Posterior vena cava (tissue), 2 donors: Measurements from ENCODE around the gene MMP28. TPM values are rescaled to one million over a fixed set of nuclear protein-coding genes. Genes with fewer than 3 reads are reported as not detected.
"Not testable (repeated sequence)": the region's sequence is repeated elsewhere in the genome, so short reads cannot be mapped to it uniquely, and the experiment has no call there.

Source experiments
- DNase-seq: peaks from one replicate; pipeline ENCODE4 v3.0.0-alpha.2; 2020; ENCODE audit warnings: low spot score
- intact Hi-C, 2 donors: fragments of 100-400 bp; cut with DNase I; formaldehyde crosslinking; loops; one replicate each; pipeline versions ENCODE4 v1.14.1 to v1.14.2; 2022 to 2023
- total RNA-seq, 2 donors: library from RNA; stranded (reverse); fragmentation: NEBNext Ultra II Directional; extraction: Animal tissue kit (Norgen Biotek cat#: 25700); gene quantifications; one replicate each; pipeline ENCODE4 v1.2.1, GENCODE V29; 2021
- donor health status: DM: yes; HTN: yes; CAD: no.
- donor health status: DM: yes; HTN: yes; CAD: no.

Gene MMP28
- total RNA-seq, 2 donors from 2014 or later: 8.8 to 18.2 TPM

DNA sequence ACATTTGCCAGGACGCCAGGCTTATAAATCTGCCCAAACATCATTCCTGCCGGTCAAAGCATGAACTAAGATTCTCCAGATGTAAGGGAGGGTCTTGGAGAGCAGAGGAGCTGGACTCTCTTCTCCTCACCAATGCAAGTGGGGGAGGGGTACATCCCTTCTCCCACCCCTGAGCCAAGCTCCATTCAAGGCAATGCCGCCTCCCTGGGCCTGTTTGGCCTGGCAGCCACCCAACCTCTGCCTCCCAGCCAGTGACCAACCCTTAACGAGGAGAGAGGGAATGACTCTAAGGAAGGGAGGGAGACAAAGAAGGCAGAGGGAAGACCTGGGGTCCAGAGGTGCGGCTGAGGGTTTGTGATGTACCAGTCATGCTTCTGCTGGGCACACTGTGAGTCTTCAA is 20.9 kb downstream of the MMP28 start:
- intact Hi-C loops: no loop called here
- DNase-seq: peak; percentile 87

DNA sequence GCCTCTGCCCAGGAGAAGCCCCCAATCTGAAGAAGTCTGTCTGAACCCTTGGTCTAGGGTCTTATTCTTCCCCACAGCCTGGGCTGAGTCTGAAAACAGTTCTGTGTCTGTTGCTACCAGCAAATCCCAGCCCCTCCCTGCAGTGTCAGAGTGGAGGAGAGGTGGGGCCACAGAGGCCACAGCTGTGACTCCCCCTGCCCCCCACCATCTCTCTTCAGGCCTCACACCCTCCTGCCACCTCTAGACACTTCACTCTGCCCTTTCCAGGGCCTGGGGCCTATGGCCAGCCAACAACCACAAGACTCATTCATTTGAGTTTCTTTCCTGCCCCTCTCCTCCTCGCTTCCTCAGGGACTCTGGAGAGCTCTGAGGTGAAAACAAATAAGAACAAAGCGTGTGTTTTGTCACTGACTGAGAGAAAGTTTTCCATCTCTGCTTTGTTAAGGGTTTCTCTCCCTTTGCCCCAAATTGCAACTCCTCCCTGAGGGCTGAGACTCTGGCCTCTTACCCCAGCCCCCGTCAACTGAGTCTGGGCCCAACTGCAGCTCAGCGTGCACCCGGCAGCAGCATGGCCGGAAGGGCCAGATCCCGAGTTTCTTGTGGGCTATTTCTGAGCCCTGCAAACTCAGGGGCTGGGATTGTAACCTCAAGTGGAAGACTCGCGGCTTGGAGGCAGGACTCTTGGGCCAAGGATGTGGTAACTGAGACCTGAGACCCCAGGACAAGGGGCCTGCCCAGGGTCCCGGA is 21.6 kb downstream of the MMP28 start:
- DNase-seq: no peak
- intact Hi-C loops: no loop called here

DNA sequence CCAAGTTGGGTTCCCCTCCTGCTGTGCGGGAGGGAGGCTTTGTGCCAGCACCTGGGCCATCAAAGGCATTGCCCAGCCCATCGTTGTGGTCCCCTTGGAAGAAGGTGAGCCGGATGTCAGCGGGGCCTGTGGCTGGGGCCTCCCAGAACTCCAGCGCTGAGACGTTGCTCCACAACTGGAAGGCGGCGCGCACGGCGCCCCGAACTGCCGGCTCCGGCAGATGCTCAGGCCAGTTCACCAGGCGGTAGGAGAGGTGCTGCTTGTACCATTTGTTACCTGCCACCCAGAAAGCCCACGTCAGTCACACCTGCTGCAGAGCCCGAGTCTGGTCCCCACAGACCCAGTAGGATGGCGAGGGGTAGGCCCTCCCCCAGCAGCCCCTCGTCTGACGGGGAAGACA is 22.3 kb downstream of the MMP28 start:
- intact Hi-C loops: no loop called here
- DNase-seq: no peak

DNA sequence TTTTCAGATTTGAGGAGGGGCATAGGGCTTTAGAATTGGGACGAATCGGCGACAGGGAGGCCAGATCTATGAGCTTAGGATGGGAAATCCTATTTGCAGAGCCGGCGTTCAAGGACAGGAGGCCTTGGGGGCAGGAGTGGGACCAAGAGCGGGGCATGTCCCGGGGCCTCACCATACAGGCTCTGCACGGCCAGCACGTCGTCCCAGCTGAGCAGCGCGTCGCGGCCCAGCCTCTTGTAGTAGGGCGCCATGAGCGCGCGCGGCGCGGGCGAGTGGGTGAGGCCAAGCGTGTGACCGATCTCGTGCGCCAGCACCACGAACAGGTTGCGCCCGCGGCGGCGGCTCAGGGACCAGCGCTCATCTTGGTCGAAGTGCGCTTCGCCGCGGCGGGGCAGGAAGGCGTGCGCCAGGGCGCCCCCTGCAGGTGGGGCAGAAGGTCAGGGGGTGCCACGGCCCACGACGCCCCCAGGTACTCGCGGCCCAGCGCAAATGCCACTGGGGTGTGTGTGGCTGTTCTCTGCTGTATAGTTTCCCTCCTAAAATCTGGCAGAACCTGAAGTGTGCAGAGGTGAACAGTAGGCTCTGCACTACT is 25.4 kb downstream of the MMP28 start:
- intact Hi-C loops: loop anchor here in 1 of 2 donors (5.0 kb wide), 1 partner anchor 32 kb away; no protein-coding TSS in a partner anchor

DNA sequence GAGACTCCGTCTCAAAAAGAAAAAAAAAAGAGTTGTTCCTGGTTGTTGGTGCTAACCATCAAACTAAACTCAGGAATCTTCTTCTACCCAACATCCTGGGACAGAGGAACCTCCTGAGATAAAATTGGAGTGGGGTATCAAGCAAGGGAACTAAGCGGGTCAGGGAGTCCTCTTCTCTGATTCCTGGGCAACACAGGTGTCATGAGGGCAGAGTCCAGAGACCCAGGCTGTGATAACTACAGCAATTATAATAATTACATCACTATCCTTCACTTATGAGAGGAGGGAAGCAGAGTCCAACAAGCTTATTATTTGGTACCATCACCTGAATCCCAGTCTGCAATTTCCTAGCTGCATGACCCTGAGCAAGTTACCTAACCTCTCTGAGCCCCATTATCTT is 26.6 kb downstream of the MMP28 start:
- intact Hi-C loops: loop anchor here in 1 of 2 donors (5.0 kb wide), 1 partner anchor 34 kb away; no protein-coding TSS in a partner anchor
- DNase-seq: no peak

More for the DNA sequence above, 25.4 kb downstream of the MMP28 start:
- DNase-seq: no peak

DNA sequence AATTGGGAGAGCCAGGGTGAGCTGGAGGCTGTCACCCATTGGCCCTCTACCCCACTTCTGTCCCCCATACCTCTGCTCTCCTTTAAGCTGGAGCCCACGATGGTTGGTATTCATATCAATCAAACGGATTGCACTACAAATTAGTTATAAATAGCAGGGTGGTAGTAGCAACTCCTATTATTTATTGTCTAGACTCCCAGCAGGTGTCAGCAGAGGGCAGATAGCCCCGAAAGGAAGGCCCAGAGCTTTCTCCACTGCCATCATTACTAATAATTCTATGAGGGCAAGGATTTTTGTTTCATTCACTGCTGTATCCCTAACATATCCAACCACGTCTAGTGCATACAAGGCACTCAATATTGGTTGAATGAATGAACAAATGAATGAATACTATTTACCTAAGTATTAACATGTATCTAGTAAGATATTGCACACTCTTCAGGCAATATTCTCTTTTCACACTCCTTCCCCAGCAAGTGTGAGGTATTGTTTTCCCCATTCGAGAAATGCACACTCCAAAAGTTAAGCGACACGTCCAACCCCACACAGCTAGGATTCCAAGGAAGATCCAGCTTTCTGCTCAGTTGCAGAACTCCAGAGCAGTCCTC is 28.4 kb downstream of the MMP28 start:
- intact Hi-C loops: loop anchor here in 1 of 2 donors (5.0 kb wide), 1 partner anchor 35 kb away; no protein-coding TSS in a partner anchor
- DNase-seq: no peak

DNA sequence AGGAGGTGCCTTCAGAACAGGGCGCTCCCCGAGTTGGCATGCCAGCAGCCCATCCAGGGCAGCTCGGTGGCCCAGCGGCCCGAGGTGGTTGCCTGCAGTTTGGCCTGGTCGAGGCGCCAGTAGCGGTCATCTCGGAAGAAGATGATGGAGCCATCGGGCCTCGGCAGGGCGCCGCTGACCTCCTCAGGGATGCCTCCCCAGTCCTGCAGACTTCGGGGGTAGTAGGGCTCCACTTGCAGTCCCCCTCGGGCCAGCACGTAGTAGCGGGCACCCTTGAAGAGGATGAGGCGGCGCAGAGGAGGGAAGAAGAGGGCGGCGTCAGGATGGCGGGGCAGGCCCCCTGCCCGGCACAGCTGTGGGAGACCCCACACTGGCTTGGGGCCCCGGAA is 29.0 kb downstream of the MMP28 start:
- intact Hi-C loops: loop anchor here in 1 of 2 donors (5.0 kb wide), 1 partner anchor 36 kb away; no protein-coding TSS in a partner anchor
- DNase-seq: no peak

DNA sequence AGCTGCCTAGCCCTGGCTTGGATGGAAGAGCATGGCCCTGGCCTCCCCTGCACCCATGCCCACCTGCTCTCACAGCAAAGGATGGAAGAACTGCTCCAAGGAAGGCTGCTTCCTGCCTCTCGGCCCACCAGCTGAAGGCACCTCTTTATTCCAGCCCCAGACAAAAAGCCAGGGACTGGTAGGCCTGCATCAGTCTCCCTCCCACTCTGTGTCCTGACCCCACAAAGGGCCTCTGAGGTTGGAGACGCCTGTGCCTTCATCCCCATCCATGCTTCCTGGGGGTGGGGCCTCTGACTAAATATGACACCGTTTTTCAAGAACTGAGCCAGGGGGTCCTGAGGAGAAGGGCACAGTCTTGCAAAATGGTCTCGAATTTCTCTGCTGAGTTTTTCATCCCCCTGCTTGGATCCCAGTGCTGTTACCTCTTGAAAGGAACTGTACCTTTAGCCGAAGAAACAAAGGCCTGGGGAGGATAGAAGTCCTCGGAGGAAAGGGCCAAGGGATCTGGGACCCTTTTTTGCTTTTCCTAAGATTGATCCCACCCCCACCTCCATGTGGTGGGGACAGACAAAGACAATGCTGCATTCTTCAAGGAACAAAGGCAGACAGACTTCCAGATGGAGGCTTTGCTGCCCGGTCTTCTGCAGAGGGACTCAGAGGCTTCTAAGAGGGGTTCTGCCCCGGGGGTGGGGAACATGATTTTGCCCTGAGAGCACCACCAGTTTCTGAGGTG is 29.5 kb downstream of the MMP28 start:
- intact Hi-C loops: loop anchor here (2.0 to 5.0 kb wide), 2 partner anchors 36 to 39 kb away; no protein-coding TSS in a partner anchor
- no peak for DNase-seq

DNA sequence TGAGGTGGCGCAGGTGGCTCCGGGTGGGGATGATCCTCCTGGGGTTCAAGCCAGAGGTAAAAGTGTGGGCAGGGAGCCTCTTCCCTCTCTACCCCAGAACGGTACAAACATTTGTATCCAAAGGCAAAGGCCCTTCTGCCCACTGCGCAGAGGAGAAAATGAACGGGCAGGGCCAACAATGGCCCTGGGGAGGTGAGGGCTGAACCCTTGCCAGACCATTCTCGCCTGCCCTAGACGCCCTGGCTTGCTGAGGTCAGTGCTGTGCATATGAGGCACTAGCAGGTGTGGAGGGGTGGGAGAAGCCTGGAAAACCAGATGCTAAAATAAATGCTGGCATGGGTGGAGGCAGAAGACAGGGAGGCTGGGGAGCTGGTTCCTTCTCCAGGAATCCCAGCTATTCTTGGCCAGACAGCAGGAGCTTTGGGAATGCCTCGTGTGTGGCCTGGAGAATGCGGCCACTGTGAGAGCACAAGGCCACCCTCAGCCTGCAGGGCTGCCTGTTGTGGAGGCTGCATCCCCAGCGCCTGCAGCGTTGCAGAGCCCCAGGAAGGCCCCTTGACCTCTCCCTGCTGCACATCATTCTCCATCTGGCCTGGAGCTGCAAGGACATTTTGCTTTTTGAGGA is 30.2 kb downstream of the MMP28 start:
- no peak for DNase-seq
- intact Hi-C loops: loop anchor here (2.0 to 5.0 kb wide), 2 partner anchors 37 to 40 kb away; no protein-coding TSS in a partner anchor

DNA sequence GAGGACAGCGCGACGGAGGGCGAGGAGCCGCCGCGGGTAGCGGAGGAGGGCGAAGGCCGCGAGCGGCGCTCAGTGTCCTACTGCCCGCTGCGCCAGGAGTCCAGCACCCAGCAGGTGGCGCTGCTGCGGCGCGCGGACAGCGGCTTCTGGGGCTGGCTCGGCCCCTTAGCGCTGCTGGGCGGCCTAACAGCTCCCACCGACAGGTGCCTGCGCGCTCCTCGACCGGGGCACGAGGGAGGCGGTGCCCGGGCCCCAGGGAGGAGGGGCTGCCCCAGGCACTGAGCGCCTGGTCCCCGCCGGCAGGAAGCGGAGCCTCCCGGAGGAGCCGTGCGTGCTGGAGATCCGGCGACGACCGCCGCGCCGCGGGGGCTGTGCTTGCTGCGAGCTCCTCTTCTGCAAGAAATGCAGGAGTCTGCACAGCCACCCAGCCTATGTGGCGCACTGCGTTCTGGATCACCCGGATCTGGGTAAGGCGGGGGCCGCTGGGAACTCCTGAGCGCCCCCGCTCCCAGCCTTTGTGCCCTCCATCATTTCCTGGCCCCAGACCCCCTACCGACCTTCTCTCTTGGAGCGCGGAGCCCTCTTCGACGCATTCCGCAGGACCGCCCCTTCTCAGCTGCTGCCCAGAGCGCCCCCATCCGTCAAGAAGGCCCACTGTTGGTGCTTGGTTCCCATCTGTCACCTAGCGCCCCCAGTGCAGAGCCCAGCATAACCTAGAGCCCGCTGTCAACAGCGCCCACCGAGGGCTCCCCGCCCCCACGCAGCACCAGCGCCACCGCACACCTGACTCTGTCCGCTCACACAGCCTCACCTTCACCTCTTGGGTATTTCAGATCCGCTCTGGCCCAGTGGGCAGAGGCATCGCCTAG is 31.1 kb downstream of the MMP28 start:
- intact Hi-C loops: loop anchor here in 1 of 2 donors (2.0 kb wide), 1 partner anchor 40 kb away; no protein-coding TSS in a partner anchor

DNA sequence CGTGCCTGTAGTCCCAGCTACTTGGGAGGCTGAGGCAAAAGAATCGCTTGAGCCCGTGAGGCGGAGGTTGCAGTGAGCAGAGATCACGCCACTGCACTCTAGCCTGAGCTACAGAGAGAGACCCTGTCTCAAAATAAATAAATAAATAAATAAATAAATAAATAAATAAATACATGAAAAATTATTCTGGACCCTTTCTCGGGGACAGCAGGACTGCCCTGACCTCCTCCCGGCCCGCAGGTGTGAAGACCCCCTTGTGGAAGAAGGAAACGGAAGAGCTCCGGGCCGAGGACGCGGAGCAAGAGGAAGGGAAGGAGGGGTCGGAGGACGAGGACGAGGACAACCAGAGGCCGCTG is 31.7 kb downstream of the MMP28 start:
- intact Hi-C loops: loop anchor here in 1 of 2 donors (2.0 kb wide), 1 partner anchor 41 kb away; no protein-coding TSS in a partner anchor
- no peak for DNase-seq

More for the DNA sequence above, 31.1 kb downstream of the MMP28 start:
- peak; percentile 95 for DNase-seq

DNA sequence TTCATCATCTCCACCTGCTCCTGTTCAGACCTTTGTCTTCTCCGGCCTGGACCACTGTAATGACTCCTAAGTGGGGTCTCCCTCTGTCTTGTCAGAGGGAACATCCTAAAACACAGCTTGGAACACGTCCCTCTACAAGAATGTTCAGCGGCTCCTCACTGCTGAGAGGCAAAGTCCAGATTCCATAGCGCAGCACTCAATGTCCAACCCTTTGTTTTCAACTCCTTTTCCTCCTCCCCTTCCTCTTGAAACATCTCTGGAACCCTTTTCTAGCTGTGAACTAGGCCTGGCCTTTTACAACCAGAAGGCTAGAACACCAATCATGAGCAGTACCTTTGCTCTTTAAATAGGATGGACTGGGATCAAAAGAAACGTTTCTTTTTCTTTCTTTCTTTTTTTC is 33.8 kb downstream of the MMP28 start:
- DNase-seq: no peak
- intact Hi-C loops: no loop called here

DNA sequence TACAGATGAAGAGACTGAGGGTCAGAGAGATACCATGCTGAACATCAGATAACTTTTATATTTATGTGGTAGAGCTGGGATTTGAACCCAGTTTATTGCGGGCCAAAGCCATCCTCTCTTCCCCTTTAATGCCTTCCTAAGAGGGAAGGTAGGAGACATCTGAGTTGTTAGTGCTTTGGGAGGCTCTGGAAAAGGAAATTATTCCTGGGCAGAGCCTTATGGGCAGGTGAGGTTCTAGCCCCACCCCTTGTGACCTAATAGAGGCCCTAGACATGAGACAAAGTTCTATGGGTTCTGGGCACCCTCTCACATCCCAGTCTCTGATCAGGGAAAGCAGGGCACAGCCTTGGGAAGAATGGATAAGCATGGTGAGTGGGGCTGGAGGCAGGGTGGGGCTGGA is 34.9 kb downstream of the MMP28 start, which contains the start of gene C17orf50:
Gene C17orf50, plus strand, starts transcription at position 301 of the 400 bp plus-strand sequence. Its CDS starts 55 bp downstream, at position 356.
- no peak for DNase-seq
- intact Hi-C loops: no loop called here

DNA sequence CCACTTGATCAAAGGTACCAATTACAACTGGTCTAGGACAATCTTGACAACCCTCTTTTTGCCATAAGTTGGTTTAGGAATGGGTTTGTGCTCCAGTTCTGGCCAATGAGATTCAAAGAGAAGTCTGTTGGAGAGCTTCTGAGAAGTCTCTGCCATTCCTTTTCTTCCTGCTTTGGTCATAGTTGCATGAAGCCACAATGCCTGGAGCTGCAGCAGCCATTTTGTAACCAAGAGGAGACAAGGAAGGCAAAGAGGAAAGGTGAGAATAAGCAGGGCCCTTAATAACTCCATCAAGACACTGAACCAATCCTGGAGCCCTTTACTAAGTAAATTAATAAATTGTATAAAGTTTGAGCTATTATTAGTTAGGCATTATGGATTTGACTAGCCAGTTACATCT is 38.2 kb downstream of the MMP28 start:
- DNase-seq: no peak
- intact Hi-C loops: no loop called here

DNA sequence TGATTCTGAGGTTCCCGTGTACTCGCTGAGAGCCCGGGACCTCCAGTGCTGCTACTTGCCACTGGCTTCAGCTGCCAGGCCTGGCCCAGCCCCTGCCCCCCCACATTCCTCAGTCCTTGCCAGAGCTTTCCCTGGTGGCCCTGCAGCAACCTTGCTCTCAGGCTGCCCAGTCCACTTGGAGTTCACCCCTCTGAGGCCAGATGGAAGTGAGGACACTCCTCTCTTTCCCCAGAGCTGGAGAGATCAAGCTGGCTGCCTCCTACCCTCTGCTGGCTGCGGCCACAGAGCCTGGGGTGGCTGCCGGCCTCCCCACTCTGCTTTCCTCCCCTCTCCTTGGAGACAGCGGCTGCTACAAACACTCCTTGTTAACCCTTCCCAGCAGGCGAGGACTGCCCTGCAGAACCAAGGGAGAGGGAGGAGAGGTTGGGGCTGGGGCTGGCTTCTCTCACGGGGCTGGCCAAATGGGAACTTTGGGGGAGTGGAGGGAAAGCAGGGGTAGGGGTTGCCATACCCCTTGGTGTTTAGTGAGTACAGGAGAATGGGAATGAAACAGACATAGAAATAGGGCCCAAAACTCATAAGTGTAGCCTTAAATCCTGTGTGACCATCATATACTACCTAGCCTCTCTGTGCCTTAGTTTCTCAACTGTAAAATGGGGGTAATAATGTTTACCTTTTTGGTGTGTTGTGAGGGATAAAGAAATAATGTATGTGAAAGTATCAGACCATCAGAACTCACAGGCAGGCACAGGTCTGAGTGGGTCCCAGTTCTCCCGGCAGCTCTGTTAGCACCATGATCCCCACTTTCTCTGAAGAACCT is 42.3 kb downstream of the MMP28 start, which contains the start of gene GAS2L2:
Gene GAS2L2, minus strand, starts transcription at position 295 of the 820 bp plus-strand sequence. CDS start 389 bp downstream, outside the sequence.
- intact Hi-C loops: no loop called here

DNA sequence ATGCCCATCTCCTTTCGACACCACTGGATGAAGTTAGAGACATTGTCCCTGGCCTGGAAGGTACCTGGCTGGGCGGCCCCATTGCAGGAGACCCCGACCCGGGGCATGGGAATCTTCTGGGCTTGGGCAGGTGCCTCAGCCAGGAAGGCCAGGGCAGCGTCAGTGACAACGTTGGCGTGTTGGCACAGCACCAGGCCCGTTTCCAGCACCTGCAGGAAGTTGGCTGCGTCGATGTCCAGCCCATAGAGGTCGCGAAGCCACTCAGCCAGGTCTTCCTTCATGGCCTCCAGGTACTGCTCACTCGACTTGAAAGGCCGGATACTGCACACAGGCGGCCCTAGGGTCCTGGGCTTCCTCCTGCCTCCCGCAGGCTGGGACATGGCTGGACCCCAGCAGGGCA is 43.0 kb downstream of the MMP28 start:
- intact Hi-C loops: no loop called here
- DNase-seq: no peak

More for the DNA sequence above, 42.3 kb downstream of the MMP28 start, which contains the start of gene GAS2L2:
- no peak for DNase-seq

DNA sequence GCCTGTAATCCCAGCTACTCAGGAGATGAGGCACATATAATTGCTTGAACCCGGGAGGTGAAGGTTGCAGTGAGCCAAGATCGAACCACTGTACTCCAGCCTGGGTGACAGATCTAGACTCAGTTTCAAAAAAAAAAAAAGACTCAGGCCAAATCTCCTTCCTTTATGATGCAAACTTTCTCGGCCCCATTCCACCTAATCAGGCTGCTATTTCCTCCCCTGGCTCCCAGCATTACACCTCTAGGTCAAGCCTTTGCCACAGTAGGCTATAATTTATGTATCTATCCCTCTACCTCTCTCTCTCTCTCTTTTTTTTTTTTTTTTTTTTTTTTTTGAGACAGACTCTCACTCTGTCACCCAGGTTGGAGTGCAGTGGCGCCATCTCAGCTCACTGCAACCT is 43.9 kb downstream of the MMP28 start:
- intact Hi-C loops, DNase-seq: not testable (repeated sequence)
